ENCODE data around the gene FSTL5. TPM values are rescaled to one million over a fixed set of nuclear protein-coding genes. Genes with fewer than 3 reads are reported as not detected.

Gene FSTL5
- total and polyA plus RNA-seq, 5 donors from 2014 or later: not detected

GRCh38 chr4:161522031-161522430 lies 641.8 kb downstream of the FSTL5 start:
- Histone ChIP-seq H3K4me1 (ENCODE audit: control insufficient read depth, insufficient read depth, low read length, poor library complexity, severe bottlenecking) (no peaks in the 10 kb centered on the region), H3K27me3 (ENCODE audit: control insufficient read depth, insufficient read depth, low read length) (no peaks in the 10 kb centered on the region), H3K9me3 (ENCODE audit: control insufficient read depth in 2 of 2, low read length in 2 of 2) (no peaks in the 10 kb centered on the region), H3K36me3 (ENCODE audit: control insufficient read depth, insufficient read depth, low read length) (no peaks in the 10 kb centered on the region), H3K27ac (ENCODE audit: insufficient read depth, low read length, poor library complexity, severe bottlenecking) (no peak overlapping the region), H3K4me3 (ENCODE audit: low read depth, low read length) (no peak overlapping the region)
- no peaks in the 10 kb centered on the region for H3K27me3 Mint-ChIP-seq
- H3K9me3 Mint-ChIP-seq: peaks cover 0 to 15% (median 3%) of the 10 kb centered on the region in 7 donors
- DNase-seq: no peak
- no peak overlapping the region for H3K27ac Mint-ChIP-seq
- ATAC-seq (ENCODE audit: low read depth in 2 of 2): no peak
- H3K4me1 Mint-ChIP-seq: no peaks in the 10 kb centered on the region
- no peaks in the 10 kb centered on the region for H3K36me3 Mint-ChIP-seq
- H3K4me3 Mint-ChIP-seq: no peak overlapping the region

- Histone ChIP-seq H3K27ac (ENCODE audit: insufficient read depth, low read length, poor library complexity, severe bottlenecking) (no peak overlapping the region), H3K9me3 (ENCODE audit: control insufficient read depth in 2 of 2, low read length in 2 of 2) (no peaks in the 10 kb centered on the region), H3K27me3 (ENCODE audit: control insufficient read depth, insufficient read depth, low read length) (no peaks in the 10 kb centered on the region), H3K4me3 (ENCODE audit: low read depth, low read length) (no peak overlapping the region), H3K36me3 (ENCODE audit: control insufficient read depth, insufficient read depth, low read length) (no peaks in the 10 kb centered on the region), H3K4me1 (ENCODE audit: control insufficient read depth, insufficient read depth, low read length, poor library complexity, severe bottlenecking) (no peaks in the 10 kb centered on the region)
- H3K4me3 Mint-ChIP-seq: no peak overlapping the region
- H3K4me1 Mint-ChIP-seq: no peaks in the 10 kb centered on the region
- H3K27me3 Mint-ChIP-seq: no peaks in the 10 kb centered on the region
- DNase-seq (no peak), ATAC-seq (ENCODE audit: low read depth in 2 of 2) (no peak)
- H3K36me3 Mint-ChIP-seq: no peaks in the 10 kb centered on the region
- no peak overlapping the region for H3K27ac Mint-ChIP-seq
- peaks cover 0 to 15% (median 3%) of the 10 kb centered on the region in 7 donors for H3K9me3 Mint-ChIP-seq
Observed at GRCh38 chr4:161519611-161520010, 644.2 kb downstream of the FSTL5 start.

- Mint-ChIP-seq H3K36me3 (no peaks in the 10 kb centered on the region), H3K4me1 (no peaks in the 10 kb centered on the region), H3K9me3 (peaks cover 0 to 10% (median 3%) of the 10 kb centered on the region in 7 donors), H3K27me3 (no peaks in the 10 kb centered on the region), H3K27ac (no peak overlapping the region), H3K4me3 (no peak overlapping the region)
- H3K4me3 ChIP-seq (ENCODE audit: low read depth, low read length): no peak overlapping the region
- DNase-seq (no peak), ATAC-seq (ENCODE audit: low read depth in 2 of 2) (no peak)
- H3K27me3 ChIP-seq (ENCODE audit: control insufficient read depth, insufficient read depth, low read length): no peaks in the 10 kb centered on the region
- no peaks in the 10 kb centered on the region for H3K36me3 ChIP-seq (ENCODE audit: control insufficient read depth, insufficient read depth, low read length)
- H3K27ac ChIP-seq (ENCODE audit: insufficient read depth, low read length, poor library complexity, severe bottlenecking): no peak overlapping the region
- H3K9me3 ChIP-seq (ENCODE audit: control insufficient read depth in 2 of 2, low read length in 2 of 2): no peaks in the 10 kb centered on the region
- H3K4me1 ChIP-seq (ENCODE audit: control insufficient read depth, insufficient read depth, low read length, poor library complexity, severe bottlenecking): no peaks in the 10 kb centered on the region
Observed at GRCh38 chr4:161517941-161518340, 645.9 kb downstream of the FSTL5 start.

- H3K4me1 Mint-ChIP-seq: no peaks in the 10 kb centered on the region
- DNase-seq: no peak
- no peaks in the 10 kb centered on the region for H3K36me3 Mint-ChIP-seq
- H3K27ac Mint-ChIP-seq: no peak overlapping the region
- H3K36me3 ChIP-seq (ENCODE audit: control insufficient read depth, insufficient read depth, low read length): no peaks in the 10 kb centered on the region
- H3K27me3 Mint-ChIP-seq: no peaks in the 10 kb centered on the region
- H3K4me1 ChIP-seq (ENCODE audit: control insufficient read depth, insufficient read depth, low read length, poor library complexity, severe bottlenecking): no peaks in the 10 kb centered on the region
- no peak for ATAC-seq (ENCODE audit: low read depth in 2 of 2)
- no peaks in the 10 kb centered on the region for H3K27me3 ChIP-seq (ENCODE audit: control insufficient read depth, insufficient read depth, low read length)
- H3K27ac ChIP-seq (ENCODE audit: insufficient read depth, low read length, poor library complexity, severe bottlenecking): no peak overlapping the region
- H3K4me3 Mint-ChIP-seq: no peak overlapping the region
- peaks cover 0 to 9% (median 0%) of the 10 kb centered on the region in 7 donors for H3K9me3 Mint-ChIP-seq
- no peaks in the 10 kb centered on the region for H3K9me3 ChIP-seq (ENCODE audit: control insufficient read depth in 2 of 2, low read length in 2 of 2)
- H3K4me3 ChIP-seq (ENCODE audit: low read depth, low read length): no peak overlapping the region
Observed at GRCh38 chr4:161505141-161505540, 658.7 kb downstream of the FSTL5 start.

GRCh38 chr4:161498155-161498554 lies 665.6 kb downstream of the FSTL5 start:
- H3K4me1 Mint-ChIP-seq: no peaks in the 10 kb centered on the region
- DNase-seq (no peak), ATAC-seq (ENCODE audit: low read depth in 2 of 2) (no peak)
- no peak overlapping the region for H3K4me3 Mint-ChIP-seq
- Histone ChIP-seq H3K9me3 (ENCODE audit: control insufficient read depth in 2 of 2, low read length in 2 of 2) (no peaks in the 10 kb centered on the region), H3K27me3 (ENCODE audit: control insufficient read depth, insufficient read depth, low read length) (no peaks in the 10 kb centered on the region), H3K4me3 (ENCODE audit: low read depth, low read length) (no peak overlapping the region), H3K4me1 (ENCODE audit: control insufficient read depth, insufficient read depth, low read length, poor library complexity, severe bottlenecking) (no peaks in the 10 kb centered on the region), H3K27ac (ENCODE audit: insufficient read depth, low read length, poor library complexity, severe bottlenecking) (no peak overlapping the region), H3K36me3 (ENCODE audit: control insufficient read depth, insufficient read depth, low read length) (no peaks in the 10 kb centered on the region)
- H3K9me3 Mint-ChIP-seq: peaks cover 0 to 12% (median 0%) of the 10 kb centered on the region in 7 donors
- no peaks in the 10 kb centered on the region for H3K36me3 Mint-ChIP-seq
- H3K27me3 Mint-ChIP-seq: no peaks in the 10 kb centered on the region
- H3K27ac Mint-ChIP-seq: no peak overlapping the region

GRCh38 chr4:161486461-161486860 lies 677.3 kb downstream of the FSTL5 start:
- peaks cover 0 to 6% of the 10 kb centered on the region in 2 experiments for H3K9me3 ChIP-seq (ENCODE audit: control insufficient read depth in 2 of 2, low read length in 2 of 2)
- no peak for ATAC-seq (ENCODE audit: low read depth in 2 of 2)
- no peaks in the 10 kb centered on the region for H3K36me3 Mint-ChIP-seq
- no peak for DNase-seq
- no peak overlapping the region for H3K27ac ChIP-seq (ENCODE audit: insufficient read depth, low read length, poor library complexity, severe bottlenecking)
- no peaks in the 10 kb centered on the region for H3K36me3 ChIP-seq (ENCODE audit: control insufficient read depth, insufficient read depth, low read length)
- no peaks in the 10 kb centered on the region for H3K4me1 Mint-ChIP-seq
- no peaks in the 10 kb centered on the region for H3K27me3 ChIP-seq (ENCODE audit: control insufficient read depth, insufficient read depth, low read length)
- H3K4me3 ChIP-seq (ENCODE audit: low read depth, low read length): no peak overlapping the region
- H3K9me3 Mint-ChIP-seq: peaks cover 0 to 11% (median 3%) of the 10 kb centered on the region in 7 donors
- no peaks in the 10 kb centered on the region for H3K4me1 ChIP-seq (ENCODE audit: control insufficient read depth, insufficient read depth, low read length, poor library complexity, severe bottlenecking)
- H3K27ac Mint-ChIP-seq: no peak overlapping the region
- no peak overlapping the region for H3K4me3 Mint-ChIP-seq
- H3K27me3 Mint-ChIP-seq: no peaks in the 10 kb centered on the region

GRCh38 chr4:161466316-161466715 lies 697.5 kb downstream of the FSTL5 start:
- Mint-ChIP-seq H3K4me3 (no peak overlapping the region), H3K36me3 (no peaks in the 10 kb centered on the region), H3K4me1 (no peaks in the 10 kb centered on the region), H3K27ac (no peak overlapping the region), H3K9me3 (peaks cover 2 to 21% (median 6%) of the 10 kb centered on the region in 7 donors), H3K27me3 (no peaks in the 10 kb centered on the region)
- ATAC-seq (ENCODE audit: low read depth in 2 of 2): no peak
- Histone ChIP-seq H3K9me3 (ENCODE audit: control insufficient read depth in 2 of 2, low read length in 2 of 2) (peaks cover 0 to 2% of the 10 kb centered on the region in 2 experiments), H3K27ac (ENCODE audit: insufficient read depth, low read length, poor library complexity, severe bottlenecking) (no peak overlapping the region), H3K27me3 (ENCODE audit: control insufficient read depth, insufficient read depth, low read length) (no peaks in the 10 kb centered on the region), H3K4me1 (ENCODE audit: control insufficient read depth, insufficient read depth, low read length, poor library complexity, severe bottlenecking) (no peaks in the 10 kb centered on the region), H3K36me3 (ENCODE audit: control insufficient read depth, insufficient read depth, low read length) (no peaks in the 10 kb centered on the region), H3K4me3 (ENCODE audit: low read depth, low read length) (no peak overlapping the region)
- no peak for DNase-seq

GRCh38 chr4:161463436-161463835 lies 700.4 kb downstream of the FSTL5 start:
- Mint-ChIP-seq H3K36me3 (no peaks in the 10 kb centered on the region), H3K27ac (no peak overlapping the region), H3K27me3 (no peaks in the 10 kb centered on the region), H3K4me3 (no peak overlapping the region), H3K9me3 (peaks cover 0 to 15% (median 5%) of the 10 kb centered on the region in 7 donors), H3K4me1 (no peaks in the 10 kb centered on the region)
- Histone ChIP-seq H3K4me3 (ENCODE audit: low read depth, low read length) (no peak overlapping the region), H3K27ac (ENCODE audit: insufficient read depth, low read length, poor library complexity, severe bottlenecking) (no peak overlapping the region), H3K4me1 (ENCODE audit: control insufficient read depth, insufficient read depth, low read length, poor library complexity, severe bottlenecking) (no peaks in the 10 kb centered on the region), H3K9me3 (ENCODE audit: control insufficient read depth in 2 of 2, low read length in 2 of 2) (peaks cover 0 to 5% of the 10 kb centered on the region in 2 experiments), H3K27me3 (ENCODE audit: control insufficient read depth, insufficient read depth, low read length) (no peaks in the 10 kb centered on the region), H3K36me3 (ENCODE audit: control insufficient read depth, insufficient read depth, low read length) (no peaks in the 10 kb centered on the region)
- DNase-seq (no peak), ATAC-seq (ENCODE audit: low read depth in 2 of 2) (no peak)
